Endothelial cell of umbilical vein (primary cell): ENCODE data around the gene PRPF18. TPM values are rescaled to one million over a fixed set of nuclear protein-coding genes. Genes with fewer than 3 reads are reported as not detected.

Source experiments
- BruUV-seq: library from RNA; stranded (reverse); fragments of 400-500 nt; replicated peaks from 2 replicates; lab custom pipeline; 2021; lab: Mats Ljungman, UMichigan
- CTCF ChIA-PET: fragments of 300-600, 350-600 bp; sonication (Branson Sonifier 250); formaldehyde crosslinking; loops from one replicate; lab custom pipeline; 2021; ENCODE audit warnings: antibody characterized with exemption, inconsistent platforms; lab: Charles Lee
- POLR2A ChIA-PET: fragments of 300-600, 350-600 bp; sonication (Branson Sonifier 250); formaldehyde crosslinking; loops from one replicate; lab custom pipeline; 2021; ENCODE audit warnings: antibody characterized with exemption, inconsistent platforms; lab: Charles Lee
- DNase-seq: peaks from one replicate; pipeline ENCODE4 v3.0.0-alpha.2; 2011; ENCODE audit warnings: low read depth, low spot score
- FAIRE-seq: peaks from 2 replicates; lab custom pipeline; 2011; peaks lifted over from hg19 to GRCh38; lab: Jason Lieb, UNC
- H2AFZ ChIP-seq: 2 replicates; pipeline ENCODE4 v1.6.0; 2012; ENCODE audit warnings: low read depth, low read length, control low read depth, inconsistent platforms
- H3K27ac ChIP-seq: 2 replicates; pipeline ENCODE4 v1.5.1; 2011; ENCODE audit warnings: low read depth, mild to moderate bottlenecking, control low read depth, low read length, moderate library complexity; ENCODE audit not compliant: insufficient read depth
- H3K27me3 ChIP-seq, 2 experiments: 2 replicates each; pipeline versions ENCODE4 v1.6.0 to v1.6.1; 2011; ENCODE audit warnings: low read length in 2 of 2, mixed read lengths in 1 of 2; ENCODE audit not compliant: control insufficient read depth in 2 of 2, insufficient read depth in 2 of 2
- H3K36me3 ChIP-seq, 2 experiments: 2 replicates in 1 of 2; 3 replicates in 1 of 2; pipeline ENCODE4 v1.5.1; 2011; ENCODE audit warnings: low read length in 2 of 2, mild to moderate bottlenecking in 1 of 2, moderate library complexity in 1 of 2; ENCODE audit not compliant: control insufficient read depth in 2 of 2, insufficient read depth in 2 of 2; ENCODE audit errors: extremely low read depth in 1 of 2
- H3K4me1 ChIP-seq: 3 replicates; pipeline ENCODE4 v1.5.1; 2011; ENCODE audit warnings: mild to moderate bottlenecking, low read length; ENCODE audit not compliant: control insufficient read depth, insufficient read depth; ENCODE audit errors: extremely low read depth
- H3K4me2 ChIP-seq: 2 replicates; pipeline ENCODE4 v1.6.1; 2011; ENCODE audit warnings: low read length, control low read depth, mixed read lengths; ENCODE audit not compliant: insufficient read depth
- H3K4me3 ChIP-seq, 3 experiments: fragments of 200-600 bp in 1 of 3; sonication (generic), shearing (Covaris generic) in 1 of 3; replicated peaks in 1 of 3; 2 replicates each; pipeline ENCODE4 v1.5.1; 2011 to 2016; ENCODE audit warnings: control low read depth in 3 of 3, low read length in 3 of 3, mild to moderate bottlenecking in 2 of 3, inconsistent platforms in 1 of 3, low read depth in 1 of 3, moderate library complexity in 1 of 3; ENCODE audit not compliant: insufficient read depth in 1 of 3
- H3K79me2 ChIP-seq: 2 replicates; pipeline ENCODE4 v1.6.0; 2012; ENCODE audit warnings: low read length, inconsistent platforms; ENCODE audit not compliant: control insufficient read depth, insufficient read depth
- H3K9ac ChIP-seq: replicated peaks from 2 replicates; pipeline ENCODE3; 2011; ENCODE audit warnings: low read length, control low read depth; ENCODE audit not compliant: insufficient read depth; ENCODE audit errors: extremely low read depth
- H3K9me1 ChIP-seq: replicated peaks from 3 replicates; pipeline ENCODE4 v1.6.0; 2011; ENCODE audit warnings: mild to moderate bottlenecking, low read length; ENCODE audit not compliant: control insufficient read depth, insufficient read depth; ENCODE audit errors: extremely low read depth
- H3K9me3 ChIP-seq: replicated peaks from 2 replicates; pipeline ENCODE4 v1.5.1; 2012; ENCODE audit warnings: low read length, inconsistent platforms; ENCODE audit not compliant: control insufficient read depth, insufficient read depth
- H4K20me1 ChIP-seq: replicated peaks from 2 replicates; pipeline ENCODE3; 2011; ENCODE audit warnings: mild to moderate bottlenecking, low read length; ENCODE audit not compliant: control insufficient read depth, insufficient read depth; ENCODE audit errors: extremely low read depth
- CTCF ChIP-seq, 2 donors: IDR thresholded peaks; 1 replicate in 1 of 2; 2 replicates in 1 of 2; pipeline ENCODE4 v1.5.1; 2011; ENCODE audit warnings: low read length in 2 of 2, mild to moderate bottlenecking in 2 of 2, moderate library complexity in 2 of 2, control low read depth in 1 of 2, inconsistent platforms in 1 of 2, low read depth in 1 of 2; ENCODE audit not compliant: insufficient read depth in 1 of 2; ENCODE audit errors: extremely low read depth in 1 of 2
- EZH2 ChIP-seq: IDR thresholded peaks from 2 replicates; pipeline ENCODE4 v1.6.1; 2012; ENCODE audit warnings: borderline replicate concordance, low read depth, mild to moderate bottlenecking, moderate library complexity, low read length, inconsistent platforms; ENCODE audit not compliant: severe bottlenecking
- FOS ChIP-seq: IDR thresholded peaks from 2 replicates; pipeline ENCODE4 v1.6.1; 2011; ENCODE audit warnings: mild to moderate bottlenecking, low read length, moderate library complexity, borderline replicate concordance; ENCODE audit not compliant: insufficient read depth
- GATA2 ChIP-seq: IDR thresholded peaks from 2 replicates; pipeline ENCODE4 v1.7.0; 2011; ENCODE audit warnings: low read depth, mild to moderate bottlenecking, moderate library complexity, mixed read lengths, low read length; ENCODE audit not compliant: insufficient read length, insufficient read depth
- MYC ChIP-seq: IDR thresholded peaks from one replicate; pipeline ENCODE4 v1.6.1; 2011; ENCODE audit warnings: mild to moderate bottlenecking, low read depth, low read length
- POLR2A ChIP-seq: IDR thresholded peaks from 2 replicates; pipeline ENCODE4 v1.6.1; 2012; ENCODE audit warnings: low read depth, mild to moderate bottlenecking, control low read depth, low read length
- dilution Hi-C: fragments of 300-500 bp; cut with MboI; formaldehyde crosslinking; loops from one replicate; pipeline ENCODE4 v1.15.0; 2019; ENCODE audit warnings: low sequenced_read_pairs; ENCODE audit not compliant: extremely low pct_ligation_motif_present
- intact Hi-C: fragments of 100-400 bp; cut with micrococcal nuclease; formaldehyde crosslinking; loops from one replicate; pipeline ENCODE4 v1.10.0; 2022
- polyA plus RNA-seq, 4 experiments: library from polyadenylated mRNA; depleted of rRNA in 3 of 4; stranded (reverse) in 3 of 4; unstranded in 1 of 4; fragments of >200 nt; gene quantifications; 2 replicates each; pipeline versions ENCODE4 v1.2.1 to v1.2.3, GENCODE V29; 2011 to 2012; ENCODE audit warnings: missing spikeins in 1 of 4
- total RNA-seq: library from RNA; stranded (reverse); gene quantifications from 2 replicates; pipeline ENCODE4 v1.2.3, GENCODE V29; 2021
- TF ChIP-seq, protein P1 (sequence below): IDR thresholded peaks from 2 replicates; pipeline ENCODE4 v1.6.1; 2011; ENCODE audit not compliant: insufficient read depth, insufficient read length

PRPF18 gene
- total and polyA plus RNA-seq, 2 donors (not counting 3 experiments of a cell fraction or from before 2014, with no cell fraction given): 7.3 to 21.0 TPM

DNA sequence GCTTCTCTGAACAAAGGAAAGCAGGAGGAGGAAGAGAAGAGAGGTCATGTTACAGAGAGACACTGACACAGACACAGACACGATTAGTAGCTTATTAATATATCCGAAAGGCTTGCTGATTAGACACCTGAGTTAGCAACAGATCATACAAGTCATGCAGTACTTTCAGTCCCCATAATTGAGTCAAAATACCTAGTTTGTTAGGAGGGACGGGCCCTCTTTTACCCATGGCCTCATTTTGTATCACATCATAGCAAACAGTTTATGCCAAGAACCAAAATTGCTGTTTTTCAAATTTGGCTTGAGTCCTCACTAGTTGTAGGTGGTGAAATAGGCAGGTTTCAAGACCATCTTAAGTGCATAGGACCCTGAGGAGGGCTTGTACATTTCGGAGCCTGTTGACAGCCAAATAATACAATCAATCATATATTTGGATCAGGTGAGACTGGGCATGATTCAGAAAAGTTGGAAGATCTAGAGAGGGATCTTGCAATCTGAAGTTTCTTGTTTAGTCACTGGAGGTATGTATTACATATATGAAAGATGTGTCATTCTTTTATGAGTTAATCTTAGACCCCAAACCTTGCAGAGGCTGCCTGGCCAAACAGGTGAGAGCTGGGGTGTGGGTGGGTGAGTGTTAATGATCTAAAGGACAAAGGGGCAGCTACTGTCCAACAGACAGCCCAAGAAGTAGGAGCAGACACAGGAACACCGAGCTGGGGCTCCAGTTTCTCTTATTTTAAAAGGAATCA is 65.4 kb downstream of the PRPF18 start:
- Histone ChIP-seq H3K9ac (no peak overlapping the region), H3K79me2 (no peaks in the 10 kb centered on the region), H3K4me3 (no peak overlapping the region), H2AFZ (no peak overlapping the region), H3K4me2 (no peak overlapping the region), H3K4me1 (no peaks in the 10 kb centered on the region), H3K36me3 (peaks cover 49 to 63% of the 10 kb centered on the region in 2 experiments), H3K9me3 (no peaks in the 10 kb centered on the region), H3K9me1 (no peaks in the 10 kb centered on the region), H3K27me3 (no peaks in the 10 kb centered on the region), H3K27ac (no peak overlapping the region), H4K20me1 (peaks cover 2% of the 10 kb centered on the region)
- dilution Hi-C loops (no loop called here), intact Hi-C loops (no loop called here)
- no peak for DNase-seq
- TF ChIP-seq, protein P1, sequence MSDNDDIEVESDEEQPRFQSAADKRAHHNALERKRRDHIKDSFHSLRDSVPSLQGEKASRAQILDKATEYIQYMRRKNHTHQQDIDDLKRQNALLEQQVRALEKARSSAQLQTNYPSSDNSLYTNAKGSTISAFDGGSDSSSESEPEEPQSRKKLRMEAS: no peak
- TF ChIP-seq POLR2A: no peak
- no peak for TF ChIP-seq GATA2
- TF ChIP-seq FOS: no peak
- TF ChIP-seq MYC: no peak
- no peak for TF ChIP-seq EZH2
- no peak for TF ChIP-seq CTCF (IDR thresholded peaks at IDR 0.05; ENCODE audit: extremely low read depth in 1 of 2, insufficient read depth in 1 of 2, low read depth in 1 of 2, low read length in 2 of 2)
- POLR2A ChIA-PET: no interaction called here
- no TSS peak for BruUV-seq
- CTCF ChIA-PET: no interaction called here
- no peak for FAIRE-seq
